PC-9 (cell line): ENCODE measurements around the gene UBQLN2.

Experiments
- EZH2 ChIP-seq: fragments of 200-600 bp; sonication (generic); IDR thresholded peaks from 2 replicates; pipeline ENCODE4 v1.8.0; 2017; ENCODE audit warnings: antibody characterized with exemption, low read depth
- TF ChIP-seq, protein P1 (sequence below): fragments of 200-600 bp; sonication (generic); conservative IDR thresholded peaks from 2 replicates; pipeline ENCODE4 v1.6.1; 2017; ENCODE audit warnings: mixed run types, antibody characterized with exemption, mild to moderate bottlenecking, moderate library complexity

DNA sequence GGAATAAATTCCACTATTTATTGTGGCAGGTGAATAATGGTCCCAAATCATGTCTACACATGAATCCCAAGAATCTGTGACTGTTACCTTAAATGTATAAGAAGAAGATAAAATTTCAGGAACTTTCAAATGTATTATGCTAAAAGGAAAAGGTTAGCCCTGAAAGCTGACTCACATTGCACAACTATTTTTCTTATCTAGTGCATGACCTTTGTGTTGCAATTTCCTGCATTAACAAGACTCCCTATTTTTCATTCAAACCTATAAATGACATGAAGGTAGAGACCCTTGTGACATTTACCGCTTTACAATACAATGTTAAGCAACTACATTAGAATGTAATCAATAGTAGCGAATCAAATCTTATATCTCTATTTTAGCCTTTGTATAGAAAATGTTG lies 36.7 kb downstream of the UBQLN2 start:
- TF ChIP-seq, protein P1, sequence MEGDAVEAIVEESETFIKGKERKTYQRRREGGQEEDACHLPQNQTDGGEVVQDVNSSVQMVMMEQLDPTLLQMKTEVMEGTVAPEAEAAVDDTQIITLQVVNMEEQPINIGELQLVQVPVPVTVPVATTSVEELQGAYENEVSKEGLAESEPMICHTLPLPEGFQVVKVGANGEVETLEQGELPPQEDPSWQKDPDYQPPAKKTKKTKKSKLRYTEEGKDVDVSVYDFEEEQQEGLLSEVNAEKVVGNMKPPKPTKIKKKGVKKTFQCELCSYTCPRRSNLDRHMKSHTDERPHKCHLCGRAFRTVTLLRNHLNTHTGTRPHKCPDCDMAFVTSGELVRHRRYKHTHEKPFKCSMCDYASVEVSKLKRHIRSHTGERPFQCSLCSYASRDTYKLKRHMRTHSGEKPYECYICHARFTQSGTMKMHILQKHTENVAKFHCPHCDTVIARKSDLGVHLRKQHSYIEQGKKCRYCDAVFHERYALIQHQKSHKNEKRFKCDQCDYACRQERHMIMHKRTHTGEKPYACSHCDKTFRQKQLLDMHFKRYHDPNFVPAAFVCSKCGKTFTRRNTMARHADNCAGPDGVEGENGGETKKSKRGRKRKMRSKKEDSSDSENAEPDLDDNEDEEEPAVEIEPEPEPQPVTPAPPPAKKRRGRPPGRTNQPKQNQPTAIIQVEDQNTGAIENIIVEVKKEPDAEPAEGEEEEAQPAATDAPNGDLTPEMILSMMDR: no peak
- no peak for TF ChIP-seq EZH2
